Keratinocyte (primary cell): ENCODE data around the gene HS3ST6. TPM values are rescaled to one million over a fixed set of nuclear protein-coding genes. Genes with fewer than 3 reads are reported as not detected.

Experiments used
- DNase-seq: peaks from one replicate; pipeline ENCODE4 v3.0.0-alpha.2; 2011; ENCODE audit warnings: low read depth, missing footprints, low spot score
- FAIRE-seq: peaks from 2 replicates; lab custom pipeline; 2011; peaks lifted over from hg19 to GRCh38; lab: Jason Lieb, UNC
- H2AFZ ChIP-seq: 2 replicates; pipeline ENCODE4 v1.6.0; 2012; ENCODE audit warnings: low read length, control low read depth, inconsistent platforms; ENCODE audit not compliant: control insufficient read depth
- H3K27ac ChIP-seq: 2 replicates; pipeline ENCODE4 v1.5.1; 2011; ENCODE audit warnings: low read length; ENCODE audit not compliant: control insufficient read depth, insufficient read depth
- H3K27me3 ChIP-seq: 3 replicates; pipeline ENCODE4 v1.6.0; 2011; ENCODE audit warnings: low read length; ENCODE audit not compliant: control insufficient read depth, insufficient read depth; ENCODE audit errors: extremely low read depth
- H3K36me3 ChIP-seq, 2 experiments: 2 replicates in 1 of 2; 3 replicates in 1 of 2; pipeline ENCODE4 v1.5.1; 2011; ENCODE audit warnings: low read length in 2 of 2, mild to moderate bottlenecking in 1 of 2; ENCODE audit not compliant: control insufficient read depth in 2 of 2, insufficient read depth in 2 of 2; ENCODE audit errors: extremely low read depth in 1 of 2
- H3K4me1 ChIP-seq: 3 replicates; pipeline ENCODE4 v1.5.1; 2011; ENCODE audit warnings: low read length; ENCODE audit not compliant: control insufficient read depth, insufficient read depth; ENCODE audit errors: extremely low read depth
- H3K4me2 ChIP-seq: 3 replicates; pipeline ENCODE4 v1.6.0; 2011; ENCODE audit warnings: low read depth, low read length; ENCODE audit not compliant: control insufficient read depth, insufficient read depth; ENCODE audit errors: extremely low read depth
- H3K4me3 ChIP-seq, 3 experiments: fragments of 200-600 bp in 1 of 3; sonication (generic) in 1 of 3; 2 replicates in 2 of 3; 3 replicates in 1 of 3; pipeline ENCODE4 v1.5.1; 2011 to 2016; ENCODE audit warnings: low read length in 3 of 3, mild to moderate bottlenecking in 3 of 3, control low read depth in 2 of 3, inconsistent platforms in 1 of 3, low read depth in 1 of 3, mixed read lengths in 1 of 3, mixed run types in 1 of 3, moderate library complexity in 1 of 3; ENCODE audit not compliant: control insufficient read depth in 2 of 3, insufficient read depth in 2 of 3; ENCODE audit errors: extremely low read depth in 1 of 3
- H3K79me2 ChIP-seq: 2 replicates; pipeline ENCODE4 v1.6.0; 2012; ENCODE audit warnings: low read length; ENCODE audit not compliant: control insufficient read depth, insufficient read depth
- H3K9ac ChIP-seq: 3 replicates; pipeline ENCODE4 v1.6.0; 2011; ENCODE audit warnings: low read length; ENCODE audit not compliant: control insufficient read depth, insufficient read depth; ENCODE audit errors: extremely low read depth
- H3K9me1 ChIP-seq: 3 replicates; pipeline ENCODE4 v1.6.0; 2011; ENCODE audit warnings: low read length; ENCODE audit not compliant: control insufficient read depth, insufficient read depth; ENCODE audit errors: extremely low read depth
- H3K9me3 ChIP-seq: 2 replicates; pipeline ENCODE4 v1.5.1; 2012; ENCODE audit warnings: low read depth, low read length; ENCODE audit not compliant: control insufficient read depth
- H4K20me1 ChIP-seq: 3 replicates; pipeline ENCODE4 v1.6.0; 2011; ENCODE audit warnings: low read length; ENCODE audit not compliant: control insufficient read depth, insufficient read depth; ENCODE audit errors: extremely low read depth
- CTCF ChIP-seq, 3 experiments: IDR thresholded peaks in 1 of 3; conservative IDR thresholded peaks in 1 of 3; optimal IDR thresholded peaks in 1 of 3; 2 replicates in 2 of 3; 3 replicates in 1 of 3; pipeline versions ENCODE3 to v1.5.1; 2011; ENCODE audit warnings: low read length in 3 of 3, mild to moderate bottlenecking in 3 of 3, moderate library complexity in 2 of 3, control low read depth in 1 of 3, inconsistent platforms in 1 of 3; ENCODE audit not compliant: insufficient read depth in 2 of 3; ENCODE audit errors: extremely low read depth in 1 of 3
- EZH2 ChIP-seq: IDR thresholded peaks from one replicate; pipeline ENCODE4 v1.6.1; 2012; ENCODE audit warnings: inconsistent platforms, mild to moderate bottlenecking, low read length, moderate library complexity
- dilution Hi-C: fragments of 300-500 bp; cut with MboI; formaldehyde crosslinking; loops from one replicate; pipeline ENCODE4 v1.7.0; 2020; ENCODE audit warnings: low sequenced_read_pairs; ENCODE audit not compliant: extremely low pct_ligation_motif_present
- polyA plus RNA-seq, 5 experiments: library from polyadenylated mRNA; depleted of rRNA in 3 of 5; stranded (reverse) in 3 of 5; stranded (forward) in 1 of 5; unstranded in 1 of 5; fragments of >200 nt; gene quantifications; 1 replicate in 1 of 5; 2 replicates in 3 of 5; 3 replicates in 1 of 5; pipeline versions ENCODE4 v1.2.1 to v1.2.3, GENCODE V29; 2011 to 2012; ENCODE audit warnings: missing spikeins in 2 of 5, low read depth in 1 of 5, low replicate concordance in 1 of 5

HS3ST6 gene
- polyA plus RNA-seq, 1 donor (not counting 4 experiments of a cell fraction or from before 2014, with no cell fraction given): not detected

DNA sequence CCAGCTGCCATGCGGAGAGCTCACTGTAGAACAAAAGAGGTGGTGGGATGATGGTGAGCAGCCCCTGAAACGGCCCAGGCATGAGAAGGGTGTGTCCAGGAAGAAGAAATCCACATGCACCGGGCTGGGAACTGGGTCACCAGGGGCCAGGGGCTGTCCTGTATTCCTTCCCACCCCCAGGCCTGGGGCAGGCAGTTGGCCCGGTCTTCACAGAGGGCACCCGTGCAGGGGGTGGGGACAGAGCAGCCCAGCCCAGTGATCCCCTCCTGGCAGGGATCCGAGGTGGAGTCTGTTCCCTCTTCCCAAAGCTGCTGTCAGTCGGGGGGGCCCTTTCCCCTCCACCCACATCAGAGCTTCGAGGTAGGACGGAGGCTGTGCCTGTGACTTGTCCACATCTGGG is 9.2 kb downstream of the HS3ST6 start:
- no peaks in the 10 kb centered on the region for H3K79me2 ChIP-seq
- dilution Hi-C loops: no loop called here
- TF ChIP-seq CTCF (optimal IDR thresholded peaks at IDR 0.05 in 1 of 3, IDR thresholded peaks at IDR 0.05 in 1 of 3, conservative IDR thresholded peaks at IDR 0.05 in 1 of 3; ENCODE audit: extremely low read depth in 1 of 3, insufficient read depth in 2 of 3, low read length in 3 of 3) (no peak), EZH2 (no peak)
- H3K9me1 ChIP-seq: no peaks in the 10 kb centered on the region
- no peak overlapping the region for H3K4me3 ChIP-seq
- H3K4me1 ChIP-seq: peaks cover 14% of the 10 kb centered on the region
- H4K20me1 ChIP-seq: no peaks in the 10 kb centered on the region
- H3K36me3 ChIP-seq: no peaks in the 10 kb centered on the region
- FAIRE-seq: no peak
- no peak for DNase-seq
- H2AFZ ChIP-seq: no peak overlapping the region
- no peak overlapping the region for H3K27ac ChIP-seq
- no peak overlapping the region for H3K4me2 ChIP-seq
- H3K9ac ChIP-seq: no peak overlapping the region
- no peaks in the 10 kb centered on the region for H3K9me3 ChIP-seq
- peaks cover 40% of the 10 kb centered on the region for H3K27me3 ChIP-seq

GRCh38 chr16:1908184-1908583 is 10.0 kb downstream of the HS3ST6 start:
- dilution Hi-C loops: no loop called here
- H3K4me3 ChIP-seq: no peak overlapping the region
- H4K20me1 ChIP-seq: no peaks in the 10 kb centered on the region
- H3K27me3 ChIP-seq: peaks cover 39% of the 10 kb centered on the region
- H3K4me1 ChIP-seq: peaks cover 6% of the 10 kb centered on the region
- H3K4me2 ChIP-seq: no peak overlapping the region
- H3K9me1 ChIP-seq: no peaks in the 10 kb centered on the region
- H3K27ac ChIP-seq: no peak overlapping the region
- H3K9ac ChIP-seq: no peak overlapping the region
- TF ChIP-seq CTCF (optimal IDR thresholded peaks at IDR 0.05 in 1 of 3, IDR thresholded peaks at IDR 0.05 in 1 of 3, conservative IDR thresholded peaks at IDR 0.05 in 1 of 3; ENCODE audit: extremely low read depth in 1 of 3, insufficient read depth in 2 of 3, low read length in 3 of 3) (no peak), EZH2 (no peak)
- FAIRE-seq (no peak), DNase-seq (no peak)
- H3K79me2 ChIP-seq: no peaks in the 10 kb centered on the region
- H3K9me3 ChIP-seq: no peaks in the 10 kb centered on the region
- no peaks in the 10 kb centered on the region for H3K36me3 ChIP-seq
- H2AFZ ChIP-seq: no peak overlapping the region
